CD4-positive, alpha-beta T cell (primary cell): Measurements from ENCODE around the gene CYP2J2. TPM values are rescaled to one million over a fixed set of nuclear protein-coding genes. Genes with fewer than 3 reads are reported as not detected.
A peak's percentile ranks its signal among the peaks of the same experiment; 100 is the strongest.

Source experiments
- ATAC-seq: fragments of 200-7000 bp; cut with Tn5 transposase; one replicate; pipeline ENCODE4 v1.10.0; 2022; ENCODE audit warnings: mild to moderate bottlenecking; ENCODE audit not compliant: poor library complexity
- CTCF ChIA-PET: fragments of 350-600 bp; sonication (Branson Sonifier 250); formaldehyde crosslinking; loops from one replicate; lab custom pipeline; 2021; ENCODE audit warnings: antibody characterized with exemption, inconsistent platforms; lab: Charles Lee
- POLR2A ChIA-PET: fragments of 350-600 bp; sonication (Branson Sonifier 250); formaldehyde crosslinking; loops from one replicate; lab custom pipeline; 2021; ENCODE audit warnings: antibody characterized with exemption, inconsistent platforms; lab: Charles Lee
- DNase-seq, 14 experiments: peaks; one replicate each; pipeline ENCODE4 v3.0.0-alpha.2; 2013 to 2020; ENCODE audit warnings: mixed read lengths in 2 of 14
- H3K27ac ChIP-seq, 2 donors: one replicate each; pipeline versions ENCODE4 v1.5.1 to v1.7.0; 2013; ENCODE audit warnings: low read length in 2 of 2, low read depth in 1 of 2, mild to moderate bottlenecking in 1 of 2
- H3K27me3 ChIP-seq, 2 experiments: 1 replicate in 1 of 2; 2 replicates in 1 of 2; pipeline versions ENCODE4 v1.6.1 to v1.7.0; 2013; ENCODE audit warnings: low read length in 2 of 2, control low read depth in 1 of 2, mild to moderate bottlenecking in 1 of 2, moderate library complexity in 1 of 2; ENCODE audit not compliant: insufficient read depth in 2 of 2, control insufficient read depth in 1 of 2
- H3K36me3 ChIP-seq: one replicate; pipeline ENCODE4 v1.6.1; 2013; ENCODE audit warnings: low read length, control low read depth; ENCODE audit not compliant: insufficient read depth
- H3K4me1 ChIP-seq: one replicate; pipeline ENCODE4 v1.6.1; 2013; ENCODE audit warnings: low read length, control low read depth; ENCODE audit not compliant: insufficient read depth
- H3K4me3 ChIP-seq: one replicate; pipeline ENCODE4 v1.5.1; 2013; ENCODE audit warnings: mild to moderate bottlenecking, low read length, moderate library complexity
- H3K9me3 ChIP-seq, 2 experiments: 1 replicate in 1 of 2; 2 replicates in 1 of 2; pipeline versions ENCODE4 v1.6.1 to v1.7.0; 2013; ENCODE audit warnings: low read length in 2 of 2, mild to moderate bottlenecking in 2 of 2, control low read depth in 1 of 2, moderate library complexity in 1 of 2; ENCODE audit not compliant: control insufficient read depth in 1 of 2, insufficient read depth in 1 of 2
- H3K27ac Mint-ChIP-seq: one replicate; pipeline ENCODE4 v1.8.0; 2020; ENCODE audit warnings: mixed read lengths
- H3K27me3 Mint-ChIP-seq: one replicate; pipeline ENCODE4 v1.8.0; 2021; ENCODE audit warnings: mixed read lengths
- H3K36me3 Mint-ChIP-seq: one replicate; pipeline ENCODE4 v1.8.0; 2021; ENCODE audit warnings: low read depth, mixed read lengths
- H3K4me1 Mint-ChIP-seq: one replicate; pipeline ENCODE4 v1.8.0; 2021; ENCODE audit warnings: low read depth, mixed read lengths
- H3K4me3 Mint-ChIP-seq: one replicate; pipeline ENCODE4 v1.8.0; 2020; ENCODE audit warnings: mild to moderate bottlenecking, mixed read lengths
- H3K9me3 Mint-ChIP-seq: one replicate; pipeline ENCODE4 v1.8.0; 2020; ENCODE audit warnings: mixed read lengths
- intact Hi-C, 2 experiments: fragments of 100-400 bp; cut with DNase I in 1 of 2; cut with micrococcal nuclease in 1 of 2; formaldehyde crosslinking; loops; one replicate each; pipeline versions ENCODE4 v1.15.1 to v1.9.0; 2023 to 2025; cut with DNase I, micrococcal nuclease
- total RNA-seq, 174 experiments: library from RNA in 2 of 174; stranded (reverse) in 2 of 174; gene quantifications; one replicate each; pipeline ENCODE4 v1.2.3 and lab custom pipeline; 2021 to 2026
- TF ChIP-seq, protein P1 (sequence below): fragments of 200-600 bp; IDR thresholded peaks from one replicate; pipeline ENCODE4 v1.8.0; 2022; ENCODE audit warnings: antibody characterized with exemption, mild to moderate bottlenecking

The CYP2J2 gene
- total RNA-seq, 2 experiments from 2014 or later, result 0.28 to 0.33 TPM

DNA sequence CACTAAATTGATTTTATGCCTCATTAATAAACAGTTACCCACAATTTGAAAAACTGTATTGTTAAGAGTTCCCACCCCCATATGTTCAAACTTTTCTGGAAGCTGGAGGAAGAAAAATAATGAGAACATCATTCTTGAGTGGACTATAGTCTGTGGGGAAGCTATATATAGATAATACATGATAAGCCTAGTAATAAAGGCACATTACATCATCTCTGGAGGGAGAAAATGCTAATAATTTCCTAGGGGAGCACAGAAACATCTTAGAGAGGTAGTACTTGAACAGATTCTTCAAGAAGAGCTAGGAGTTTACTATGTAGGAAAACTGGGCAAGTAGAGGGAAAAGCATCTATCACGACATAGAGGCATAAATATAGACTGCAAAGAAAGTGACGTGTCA lies 19.6 kb downstream of the CYP2J2 start:
- Histone ChIP-seq H3K9me3 (no peaks in the 10 kb centered on the region), H3K36me3 (no peaks in the 10 kb centered on the region), H3K27ac (no peak overlapping the region), H3K27me3 (no peaks in the 10 kb centered on the region), H3K4me1 (no peaks in the 10 kb centered on the region), H3K4me3 (no peak overlapping the region)
- ChIA-PET POLR2A (no interaction called here), CTCF (no interaction called here)
- Mint-ChIP-seq H3K4me1 (no peaks in the 10 kb centered on the region), H3K36me3 (peaks cover 24% of the 10 kb centered on the region), H3K27ac (no peak overlapping the region), H3K27me3 (no peaks in the 10 kb centered on the region), H3K4me3 (no peak overlapping the region), H3K9me3 (no peaks in the 10 kb centered on the region)
- ATAC-seq (no peak), DNase-seq (no peak)
- intact Hi-C loops, result no loop called here
- TF ChIP-seq, protein P1, sequence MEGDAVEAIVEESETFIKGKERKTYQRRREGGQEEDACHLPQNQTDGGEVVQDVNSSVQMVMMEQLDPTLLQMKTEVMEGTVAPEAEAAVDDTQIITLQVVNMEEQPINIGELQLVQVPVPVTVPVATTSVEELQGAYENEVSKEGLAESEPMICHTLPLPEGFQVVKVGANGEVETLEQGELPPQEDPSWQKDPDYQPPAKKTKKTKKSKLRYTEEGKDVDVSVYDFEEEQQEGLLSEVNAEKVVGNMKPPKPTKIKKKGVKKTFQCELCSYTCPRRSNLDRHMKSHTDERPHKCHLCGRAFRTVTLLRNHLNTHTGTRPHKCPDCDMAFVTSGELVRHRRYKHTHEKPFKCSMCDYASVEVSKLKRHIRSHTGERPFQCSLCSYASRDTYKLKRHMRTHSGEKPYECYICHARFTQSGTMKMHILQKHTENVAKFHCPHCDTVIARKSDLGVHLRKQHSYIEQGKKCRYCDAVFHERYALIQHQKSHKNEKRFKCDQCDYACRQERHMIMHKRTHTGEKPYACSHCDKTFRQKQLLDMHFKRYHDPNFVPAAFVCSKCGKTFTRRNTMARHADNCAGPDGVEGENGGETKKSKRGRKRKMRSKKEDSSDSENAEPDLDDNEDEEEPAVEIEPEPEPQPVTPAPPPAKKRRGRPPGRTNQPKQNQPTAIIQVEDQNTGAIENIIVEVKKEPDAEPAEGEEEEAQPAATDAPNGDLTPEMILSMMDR, result no peak

DNA sequence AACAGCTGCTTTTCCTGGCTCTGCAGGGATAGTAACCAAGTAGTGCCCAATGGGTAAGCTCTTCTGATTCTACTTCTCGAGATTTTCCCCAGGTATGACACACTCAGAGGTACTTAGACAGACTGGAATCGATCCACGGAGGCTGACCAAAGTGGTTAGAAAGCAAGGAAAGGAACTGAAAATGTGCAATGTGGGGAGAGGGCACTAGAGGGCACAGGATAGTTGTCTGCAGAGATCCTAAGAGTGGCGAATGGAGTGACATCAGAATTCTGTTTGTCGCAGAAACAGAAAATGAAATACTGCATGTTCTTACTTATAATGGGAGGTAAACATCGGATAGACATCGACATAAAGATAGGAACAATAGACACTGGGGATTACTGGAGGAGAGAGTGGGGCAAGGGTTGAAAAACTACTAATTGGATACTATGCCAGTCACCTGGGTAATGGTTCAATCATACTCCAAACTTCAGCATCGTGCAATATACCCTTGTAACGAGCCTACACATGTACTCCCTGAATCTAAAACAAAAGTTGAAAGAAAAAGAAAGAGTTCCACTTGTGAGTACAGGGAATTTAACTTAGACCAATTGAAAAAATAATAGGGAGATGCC lies 23.3 kb downstream of the CYP2J2 start:
- DNase-seq, result peak in 5 of 14 experiments; percentile 2 to 32 (median 8)
- Histone ChIP-seq H3K4me3 (no peak overlapping the region), H3K36me3 (no peaks in the 10 kb centered on the region), H3K9me3 (no peaks in the 10 kb centered on the region), H3K4me1 (no peaks in the 10 kb centered on the region), H3K27ac (no peak overlapping the region), H3K27me3 (no peaks in the 10 kb centered on the region)
- H3K27ac Mint-ChIP-seq, result no peak overlapping the region
- H3K27me3 Mint-ChIP-seq, result no peaks in the 10 kb centered on the region
- CTCF ChIA-PET, result no interaction called here
- H3K36me3 Mint-ChIP-seq, result peaks cover 14% of the 10 kb centered on the region
- intact Hi-C loops, result loop anchor here in 1 of 2 experiments (5.0 kb wide), 1 partner anchor 44 kb away; no protein-coding TSS in a partner anchor
- H3K4me3 Mint-ChIP-seq, result no peak overlapping the region
- POLR2A ChIA-PET, result no interaction called here
- ATAC-seq, result no peak
- TF ChIP-seq, protein P1, result peak; percentile 32
- H3K9me3 Mint-ChIP-seq, result no peaks in the 10 kb centered on the region
- H3K4me1 Mint-ChIP-seq, result no peaks in the 10 kb centered on the region

DNA sequence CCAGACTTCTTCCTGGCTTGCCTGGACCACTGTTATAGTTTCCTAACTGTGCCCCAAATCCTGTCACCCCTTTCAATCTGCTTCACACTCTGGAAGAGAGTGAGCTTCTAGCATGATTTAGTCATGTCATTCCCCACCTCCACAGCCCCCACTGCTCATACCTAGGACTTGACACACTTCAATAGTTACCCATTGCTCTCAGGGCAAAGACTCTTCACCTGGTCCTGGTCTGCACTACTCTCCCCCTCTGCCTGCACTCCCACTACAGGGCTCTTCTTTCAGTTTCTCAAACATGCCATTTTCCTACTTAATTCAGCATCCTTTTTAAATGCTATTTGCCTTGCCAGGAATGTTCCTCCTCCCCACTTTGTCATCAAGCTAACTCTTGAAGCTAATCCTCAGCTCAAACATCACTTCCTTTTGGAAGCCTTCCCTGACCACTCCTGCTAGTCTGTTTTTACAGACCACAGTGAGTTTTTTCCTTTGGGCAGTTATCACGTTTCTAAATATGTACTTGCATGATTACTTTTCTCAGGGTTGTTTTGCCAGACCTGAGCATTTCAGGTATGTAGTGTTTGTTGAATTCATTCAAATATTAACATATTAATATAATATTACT lies 24.7 kb downstream of the CYP2J2 start:
- POLR2A ChIA-PET, result no interaction called here
- no peaks in the 10 kb centered on the region for H3K27me3 Mint-ChIP-seq

More for the DNA sequence above, 24.7 kb downstream of the CYP2J2 start:
- no peak overlapping the region for H3K4me3 Mint-ChIP-seq
- Histone ChIP-seq H3K27me3 (no peaks in the 10 kb centered on the region), H3K4me1 (no peaks in the 10 kb centered on the region), H3K36me3 (no peaks in the 10 kb centered on the region), H3K4me3 (no peak overlapping the region), H3K9me3 (no peaks in the 10 kb centered on the region), H3K27ac (no peak overlapping the region)
- H3K36me3 Mint-ChIP-seq, result peaks cover 3% of the 10 kb centered on the region
- no peak overlapping the region for H3K27ac Mint-ChIP-seq
- TF ChIP-seq, protein P1, result no peak
- H3K9me3 Mint-ChIP-seq, result no peaks in the 10 kb centered on the region
- intact Hi-C loops, result loop anchor here in 1 of 2 experiments (5.0 kb wide), 1 partner anchor 45 kb away; no protein-coding TSS in a partner anchor
- DNase-seq (no peak), ATAC-seq (no peak)
- CTCF ChIA-PET, result no interaction called here
- H3K4me1 Mint-ChIP-seq, result no peaks in the 10 kb centered on the region
